Measurements from ENCODE around the gene ZNF516.

The ZNF516 gene

DNA sequence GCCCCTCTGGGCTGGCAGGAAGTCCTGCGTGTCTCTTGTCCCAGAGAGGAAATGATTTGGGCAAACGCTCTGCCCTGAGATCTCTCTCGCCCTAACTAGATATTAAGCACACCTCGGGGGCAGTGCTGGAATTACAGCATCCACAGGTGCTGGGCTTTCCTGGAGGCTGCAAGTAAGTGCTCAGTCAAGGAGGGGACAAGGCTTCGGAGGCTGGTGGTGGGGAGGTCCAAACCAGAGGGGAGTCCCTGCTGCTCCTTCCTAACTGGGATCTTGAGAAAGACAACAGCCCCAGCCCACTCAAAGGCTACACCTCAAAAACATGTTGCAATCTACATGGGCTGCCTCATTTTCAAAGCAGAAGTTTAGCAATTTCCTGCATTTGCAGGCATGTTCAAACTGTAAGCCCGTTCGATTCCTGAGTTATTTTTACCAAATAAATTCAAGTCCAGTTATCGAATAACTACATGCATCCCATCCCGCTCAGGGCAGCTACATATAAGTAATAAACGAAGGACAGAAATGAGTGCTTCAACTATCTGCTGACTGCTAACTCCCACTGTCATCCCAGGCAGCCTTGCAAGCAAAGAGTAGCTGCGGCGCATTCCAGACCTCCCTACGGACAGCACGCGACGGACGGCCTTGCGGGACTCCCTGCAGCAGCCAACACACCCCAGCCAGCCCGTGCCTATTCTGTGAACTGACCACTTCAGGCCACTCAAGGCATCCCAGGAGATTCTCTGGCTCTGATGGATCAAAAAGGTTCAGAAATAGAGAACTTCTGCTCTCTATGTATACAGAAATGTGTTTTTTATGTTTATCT, 27.5 kb downstream of the ZNF516 start:
- no peak for DNase-seq (ENCODE audit: low read depth)

DNA sequence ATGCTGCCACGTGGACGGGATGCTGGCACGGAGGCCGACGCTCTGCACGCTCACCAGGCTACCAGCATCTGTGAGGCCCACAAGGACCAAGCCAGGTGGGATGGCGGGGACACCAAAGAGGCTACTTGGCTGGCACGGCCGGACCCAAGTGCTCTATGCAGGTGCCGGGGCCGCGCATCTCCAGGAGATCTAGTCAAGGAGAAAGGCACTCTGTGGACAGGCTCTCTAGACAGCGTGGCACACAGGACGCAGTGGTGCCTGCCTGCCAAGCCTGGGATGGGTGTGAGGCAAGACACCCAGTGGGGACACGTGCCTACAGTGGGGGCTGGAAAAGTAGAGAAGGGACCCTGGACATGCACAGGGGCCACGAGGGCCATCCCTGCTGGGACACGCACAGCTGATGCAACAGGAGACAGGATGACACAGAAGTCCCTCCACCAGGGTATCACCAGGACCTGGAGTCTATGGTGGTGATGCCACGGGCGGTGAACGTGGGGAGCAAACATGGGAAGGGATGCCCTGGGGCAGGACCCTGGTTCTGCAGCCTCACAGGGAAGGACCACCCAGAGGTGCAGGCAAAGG, 28.5 kb downstream of the ZNF516 start:
- DNase-seq (ENCODE audit: low read depth), result no peak

DNA sequence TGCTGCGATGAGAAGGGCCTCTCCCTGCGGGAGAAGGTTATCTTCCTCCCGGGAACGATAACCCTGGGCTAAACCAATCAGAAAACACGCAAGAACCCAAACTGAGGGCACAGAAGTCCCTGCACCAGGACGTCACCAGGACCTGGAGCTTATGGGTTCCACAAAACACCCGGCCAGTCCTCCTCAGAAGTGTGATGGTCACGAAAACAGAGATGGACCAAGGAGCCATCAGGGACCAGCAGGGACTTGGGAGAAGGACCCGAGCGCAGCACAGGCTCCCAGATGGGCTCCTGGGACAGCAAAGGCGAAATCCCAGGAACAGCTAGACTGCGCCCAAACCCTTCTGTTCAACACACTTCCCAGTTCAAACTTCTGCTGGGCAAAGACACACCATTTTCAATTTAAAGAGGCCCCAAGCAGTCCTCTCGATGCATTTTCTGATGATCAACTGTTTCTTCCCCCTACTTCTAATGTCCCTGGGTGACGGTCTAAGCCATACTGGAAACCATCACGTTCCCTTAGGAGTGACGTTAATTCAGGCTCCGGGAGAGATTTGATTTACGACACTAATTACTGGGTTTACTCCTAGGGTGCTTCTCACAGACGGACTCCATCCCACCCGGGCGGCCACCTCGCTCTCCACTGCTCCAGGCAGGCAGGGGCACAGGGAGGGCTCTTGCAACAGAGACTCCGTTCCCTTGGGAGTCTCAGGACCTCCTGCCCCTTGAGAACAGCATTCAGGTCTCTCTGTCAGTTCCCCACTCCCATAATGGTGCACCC, 29.2 kb downstream of the ZNF516 start:
- DNase-seq (ENCODE audit: low read depth), result no peak

DNA sequence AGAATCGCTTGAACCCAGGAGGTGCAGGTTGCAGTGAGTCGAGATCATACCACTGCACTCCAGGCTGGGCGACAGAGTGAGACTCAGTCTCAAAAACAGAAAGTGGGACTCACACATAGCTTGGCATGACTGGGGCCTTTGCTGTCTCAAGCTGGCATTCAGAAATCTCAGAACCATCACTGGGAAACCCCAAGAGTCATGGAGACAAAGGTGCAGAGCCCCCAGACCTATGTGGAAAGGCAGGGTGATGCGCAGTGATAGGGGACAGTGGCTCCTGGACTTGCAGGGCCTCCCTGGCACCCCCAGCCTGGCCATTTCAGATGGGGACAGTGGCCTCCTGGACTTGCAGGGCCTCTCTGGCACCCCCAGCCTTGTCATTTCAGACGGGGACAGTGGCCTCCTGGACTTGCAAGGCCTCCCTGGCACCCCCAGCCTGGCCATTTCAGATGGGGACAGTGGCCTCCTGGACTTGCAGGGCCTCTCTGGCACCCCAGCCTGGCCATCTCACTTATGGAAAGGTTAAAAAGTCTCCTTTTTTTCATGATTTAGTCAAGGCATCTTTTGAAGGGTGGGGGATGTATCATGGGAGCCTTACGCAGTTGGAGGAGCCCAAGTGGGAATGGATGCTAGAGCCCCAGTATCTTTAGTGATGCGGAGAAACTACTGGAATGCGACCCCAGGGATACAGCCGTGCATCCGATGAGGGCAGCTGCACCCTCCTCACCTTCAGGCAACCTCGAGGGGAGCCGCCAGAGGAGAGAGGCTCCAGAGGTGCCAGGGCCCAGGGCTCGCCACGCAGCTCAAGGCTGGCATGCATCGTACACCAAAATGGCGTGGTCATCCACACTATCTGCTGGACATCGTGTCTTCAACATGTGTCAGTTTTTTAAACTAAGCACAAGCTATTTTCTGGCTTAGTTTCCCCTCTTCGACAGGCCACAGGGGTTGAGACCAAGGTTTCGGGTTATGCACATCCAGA, 30.5 kb downstream of the ZNF516 start:
- DNase-seq (ENCODE audit: low read depth), result no peak

DNA sequence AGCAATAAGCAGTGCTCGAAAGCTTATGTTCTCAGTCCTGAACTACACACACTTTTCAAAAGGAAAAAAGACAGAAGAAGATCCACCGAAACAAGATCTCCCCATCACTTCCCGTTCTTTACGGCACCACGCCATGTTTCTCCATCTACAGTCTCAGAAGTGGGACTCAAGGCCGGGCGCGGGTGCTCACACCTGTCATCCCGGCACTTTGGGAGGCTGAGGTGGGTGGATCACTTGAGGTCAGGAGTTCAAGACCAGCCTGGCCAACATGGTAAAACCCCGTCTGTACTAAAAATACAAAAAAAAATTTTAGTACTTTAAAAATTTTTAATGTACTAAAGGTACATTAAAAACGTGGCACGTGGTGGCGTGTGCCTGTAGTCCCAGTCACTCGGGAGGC, 31.2 kb downstream of the ZNF516 start:
- no peak for DNase-seq (ENCODE audit: low read depth)

DNA sequence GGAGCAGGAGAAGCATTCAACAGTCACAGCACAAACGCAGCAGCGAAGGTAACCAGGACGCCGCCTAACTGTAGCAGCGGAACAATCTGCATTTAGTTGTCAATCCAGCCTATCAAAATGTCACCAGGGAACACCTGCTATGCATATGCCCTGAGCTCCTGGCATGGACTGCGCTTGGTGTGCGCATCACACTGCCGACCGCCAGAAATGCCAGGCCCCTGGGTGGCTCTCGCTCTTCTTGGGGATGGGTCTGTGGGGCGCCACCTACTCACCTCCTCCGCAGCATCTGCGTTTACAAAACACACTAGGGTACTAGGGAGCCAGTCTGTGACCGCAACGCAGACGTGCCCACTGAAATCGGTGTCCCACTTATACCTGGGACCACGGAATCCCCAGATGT, 31.7 kb downstream of the ZNF516 start:
- DNase-seq (ENCODE audit: low read depth), result no peak

DNA sequence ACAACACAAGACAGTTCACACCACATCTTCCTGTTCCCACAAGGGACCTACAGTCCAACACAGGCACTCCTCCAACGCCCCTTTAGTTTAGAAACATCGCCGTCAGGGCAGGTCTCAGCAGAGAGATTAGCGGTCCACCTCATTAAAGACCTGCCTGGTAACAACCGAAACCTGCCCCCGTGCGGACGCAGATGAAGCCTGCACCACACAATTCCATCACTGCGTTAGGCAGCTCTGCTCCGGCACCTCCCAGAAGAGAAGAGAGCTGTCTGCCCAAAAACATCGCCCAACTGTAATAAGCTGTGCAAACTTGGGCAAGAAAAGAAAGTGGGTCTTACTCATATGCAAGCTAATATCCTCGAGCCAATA, 32.7 kb downstream of the ZNF516 start:
- DNase-seq (ENCODE audit: low read depth), result no peak

DNA sequence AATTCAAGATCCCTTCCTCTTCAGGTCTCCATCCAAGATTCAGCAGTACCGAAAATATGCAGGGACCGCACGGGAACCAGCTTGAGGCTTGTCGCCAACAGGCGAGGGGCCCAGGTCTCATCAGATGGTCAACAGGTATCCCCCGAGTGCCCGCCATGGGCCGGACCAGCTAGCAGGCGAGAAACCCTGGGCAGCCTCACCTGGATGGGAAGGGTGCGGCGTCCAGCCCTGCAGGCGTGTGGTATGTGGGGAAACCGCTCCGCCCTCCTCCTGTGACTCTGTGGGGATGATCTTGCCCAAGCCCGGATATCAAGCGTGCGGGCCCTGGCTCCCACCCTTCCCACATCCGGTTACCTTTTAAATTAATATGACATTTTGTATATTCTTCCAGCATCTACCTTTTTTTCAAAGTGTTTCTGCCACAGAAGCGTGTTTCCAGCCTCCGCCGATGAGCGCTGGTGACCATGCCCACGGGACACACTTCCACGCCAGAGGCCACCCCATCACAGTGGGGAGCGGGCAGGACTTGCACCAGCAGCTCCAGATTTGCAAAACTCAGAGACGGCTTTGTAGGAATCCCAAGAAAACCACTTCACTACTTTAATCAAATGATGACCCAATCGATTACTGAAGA, 33.2 kb downstream of the ZNF516 start:
- no peak for DNase-seq (ENCODE audit: low read depth)

DNA sequence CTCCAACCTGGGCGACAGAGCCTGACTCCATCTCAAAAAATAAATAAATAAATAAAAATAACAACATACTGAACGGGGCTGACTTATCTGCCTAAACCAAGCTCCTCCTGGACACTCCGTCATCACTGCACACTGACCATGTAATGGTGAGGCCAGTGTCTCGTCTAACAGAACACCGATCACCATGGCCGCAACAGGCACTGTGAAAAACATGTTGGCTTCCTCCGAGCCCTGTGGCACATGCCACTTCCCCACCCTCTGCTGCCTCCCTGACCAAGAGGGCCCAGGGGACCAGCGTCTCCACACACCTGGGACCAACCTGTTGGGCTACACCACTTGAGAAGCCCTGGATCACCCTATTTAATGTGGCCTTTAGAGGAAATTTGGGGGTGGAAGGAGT, 33.9 kb downstream of the ZNF516 start:
- no peak for DNase-seq (ENCODE audit: low read depth)

DNA sequence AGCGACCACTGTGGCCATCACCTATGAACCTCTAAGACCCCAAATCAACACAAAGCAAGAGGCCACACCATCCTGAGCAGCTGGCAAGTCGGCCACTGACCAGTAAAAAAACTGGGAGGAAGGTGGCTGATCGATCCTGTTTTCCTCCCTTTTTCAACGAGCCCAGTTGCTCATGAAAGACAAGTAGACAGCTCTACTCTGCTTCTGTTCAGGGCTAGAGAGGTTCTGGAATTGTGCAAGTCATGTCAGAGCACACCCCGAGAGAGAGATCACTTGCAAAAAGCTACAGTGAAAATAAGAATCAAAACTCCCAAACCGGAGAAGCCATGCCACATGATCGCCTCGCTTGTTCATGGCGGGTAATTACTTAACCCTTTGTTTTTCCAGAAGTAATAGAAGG, 34.6 kb downstream of the ZNF516 start:
- no peak for DNase-seq (ENCODE audit: low read depth)

DNA sequence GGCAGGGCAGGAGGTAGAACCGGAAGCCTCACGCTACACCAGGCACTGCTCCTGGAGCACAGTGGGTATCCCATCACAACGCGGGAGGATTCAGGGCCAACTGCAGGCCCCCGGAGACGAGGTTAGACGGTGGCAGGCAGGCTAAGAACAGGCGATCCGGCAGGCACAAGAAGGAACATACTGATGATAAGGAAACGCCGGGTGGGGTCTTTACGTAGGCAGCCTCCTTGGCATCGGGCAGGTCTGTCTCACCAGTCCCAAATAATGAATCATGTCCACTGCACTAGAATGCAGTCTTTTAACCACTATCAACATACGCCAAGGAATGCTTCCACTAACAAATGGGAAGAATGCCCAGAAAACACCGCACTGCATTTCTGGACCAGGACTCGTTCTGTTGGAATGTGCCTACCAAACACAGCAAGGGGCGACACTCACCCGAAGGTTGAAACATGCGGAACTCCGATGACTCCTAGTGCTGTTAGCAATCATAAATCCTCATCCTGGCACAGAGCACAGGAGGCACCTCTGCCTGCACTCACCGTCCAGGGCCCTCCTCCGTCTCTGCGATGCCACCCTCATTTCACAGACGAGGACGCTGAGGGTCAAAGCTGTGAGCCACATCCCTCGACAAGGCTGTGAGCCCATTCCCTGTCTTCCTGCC, 35.2 kb downstream of the ZNF516 start:
- no peak for DNase-seq (ENCODE audit: low read depth)

DNA sequence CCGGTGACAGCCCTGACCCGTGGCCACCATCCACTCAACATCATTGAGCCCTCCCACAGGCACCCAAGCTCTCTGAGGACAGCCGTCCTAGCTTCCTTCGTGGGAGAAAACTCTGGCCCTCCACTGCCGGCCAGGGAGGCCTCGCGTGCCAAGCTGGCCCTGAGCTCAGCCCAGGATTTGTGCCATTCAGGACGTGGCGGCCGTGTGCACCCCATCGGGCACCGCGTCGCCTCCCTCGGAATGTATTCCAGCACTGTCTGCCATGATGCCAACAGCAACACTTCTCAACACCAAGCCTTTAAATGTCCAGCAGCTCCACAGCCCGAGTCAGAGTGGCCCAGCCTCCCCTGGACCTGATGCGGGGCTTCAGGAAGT, 35.7 kb downstream of the ZNF516 start:
- no peak for DNase-seq (ENCODE audit: low read depth)

DNA sequence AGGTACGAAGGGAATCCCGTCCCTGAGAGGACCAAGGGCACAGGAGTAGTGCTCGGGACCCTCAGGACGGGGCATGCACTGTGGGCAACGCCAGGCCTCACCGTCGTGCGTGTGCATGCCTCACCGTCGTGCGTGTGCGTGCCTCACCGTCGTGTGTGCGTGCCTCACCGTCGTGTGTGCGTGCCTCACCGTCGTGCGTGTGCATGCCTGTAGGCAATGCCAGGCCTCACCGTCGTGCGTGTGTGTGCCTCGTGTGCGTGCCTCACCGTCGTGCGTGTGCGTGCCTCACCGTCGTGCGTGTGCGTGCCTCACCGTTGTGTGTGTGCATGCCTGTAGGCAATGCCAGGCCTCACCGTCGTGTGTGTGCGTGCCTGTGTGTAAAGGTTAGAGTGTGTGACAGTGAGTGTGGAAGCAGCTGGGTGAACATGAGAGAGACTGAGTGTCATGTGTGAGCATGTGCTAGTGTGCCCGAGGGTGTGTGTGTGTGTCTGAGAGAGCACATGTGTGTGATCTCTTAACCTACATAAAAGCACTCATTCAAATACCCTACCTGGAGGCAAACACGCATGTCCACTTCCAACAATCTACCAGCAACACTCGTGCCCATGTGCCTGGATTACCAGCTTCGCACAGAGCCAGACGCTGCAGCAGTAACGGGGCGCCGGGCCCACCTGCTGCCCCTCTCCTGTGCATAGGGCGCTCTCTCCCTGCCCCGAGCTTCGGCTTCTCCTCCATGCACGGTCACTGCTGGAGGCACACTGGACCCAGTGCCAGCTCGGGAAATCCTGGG, 36.3 kb downstream of the ZNF516 start:
- DNase-seq (ENCODE audit: low read depth), result no peak

DNA sequence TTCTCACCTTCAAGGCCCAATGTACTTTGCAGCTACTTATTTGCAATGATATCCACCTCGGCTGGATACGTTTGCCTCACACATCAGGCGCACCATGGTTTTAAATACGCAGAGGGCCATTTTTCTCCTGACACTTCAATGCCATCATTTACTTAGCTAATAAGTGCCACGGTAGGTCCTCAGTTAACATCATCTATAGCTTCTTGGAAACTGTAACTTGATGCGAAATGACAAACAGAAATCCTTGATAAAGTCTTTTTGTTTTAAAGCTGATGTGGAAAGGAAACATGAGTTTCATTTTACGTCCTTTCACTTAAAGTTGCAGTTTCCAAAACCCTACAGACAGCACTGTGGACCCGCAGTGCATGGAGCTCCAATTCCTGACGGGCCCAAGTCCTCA, 37.1 kb downstream of the ZNF516 start:
- DNase-seq (ENCODE audit: low read depth), result no peak

DNA sequence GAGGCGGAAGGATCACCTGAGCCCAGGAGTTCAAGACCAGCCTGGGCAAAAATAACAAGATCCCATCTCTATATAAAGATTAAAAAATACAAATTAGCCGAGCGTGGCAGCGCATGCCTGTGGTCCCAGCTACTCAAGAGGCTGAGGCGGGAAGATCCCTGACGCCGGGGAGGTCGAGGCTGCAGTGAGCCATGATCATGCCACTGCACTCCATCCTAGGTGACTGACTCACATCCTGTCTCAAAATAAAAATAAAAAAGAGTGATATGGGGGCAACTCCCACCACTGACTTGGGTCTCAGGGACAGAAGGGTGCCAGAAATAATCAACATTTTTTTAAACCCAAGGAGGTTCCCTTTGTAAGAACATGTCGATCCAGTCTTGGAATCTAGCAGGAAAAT, 37.6 kb downstream of the ZNF516 start:
- DNase-seq (ENCODE audit: low read depth), result no peak

DNA sequence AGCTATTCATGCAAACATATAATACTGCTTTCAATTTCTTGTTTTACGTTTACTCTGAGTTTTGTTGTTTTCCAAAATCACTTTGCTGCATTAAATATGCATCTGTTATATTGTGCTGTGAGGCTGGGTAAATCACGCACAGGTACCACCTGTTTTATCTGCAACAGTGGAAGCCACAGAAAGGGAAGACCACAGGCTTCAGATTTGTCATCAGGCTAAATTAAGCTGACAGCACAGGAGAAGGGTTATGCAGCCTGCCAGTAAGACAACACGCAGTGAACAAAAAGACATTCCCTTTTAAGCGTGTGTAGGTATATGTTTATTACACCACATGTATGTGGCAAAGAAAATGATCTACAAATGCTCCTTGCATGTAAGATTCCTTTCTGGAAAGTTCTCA, 38.2 kb downstream of the ZNF516 start:
- DNase-seq (ENCODE audit: low read depth), result no peak

DNA sequence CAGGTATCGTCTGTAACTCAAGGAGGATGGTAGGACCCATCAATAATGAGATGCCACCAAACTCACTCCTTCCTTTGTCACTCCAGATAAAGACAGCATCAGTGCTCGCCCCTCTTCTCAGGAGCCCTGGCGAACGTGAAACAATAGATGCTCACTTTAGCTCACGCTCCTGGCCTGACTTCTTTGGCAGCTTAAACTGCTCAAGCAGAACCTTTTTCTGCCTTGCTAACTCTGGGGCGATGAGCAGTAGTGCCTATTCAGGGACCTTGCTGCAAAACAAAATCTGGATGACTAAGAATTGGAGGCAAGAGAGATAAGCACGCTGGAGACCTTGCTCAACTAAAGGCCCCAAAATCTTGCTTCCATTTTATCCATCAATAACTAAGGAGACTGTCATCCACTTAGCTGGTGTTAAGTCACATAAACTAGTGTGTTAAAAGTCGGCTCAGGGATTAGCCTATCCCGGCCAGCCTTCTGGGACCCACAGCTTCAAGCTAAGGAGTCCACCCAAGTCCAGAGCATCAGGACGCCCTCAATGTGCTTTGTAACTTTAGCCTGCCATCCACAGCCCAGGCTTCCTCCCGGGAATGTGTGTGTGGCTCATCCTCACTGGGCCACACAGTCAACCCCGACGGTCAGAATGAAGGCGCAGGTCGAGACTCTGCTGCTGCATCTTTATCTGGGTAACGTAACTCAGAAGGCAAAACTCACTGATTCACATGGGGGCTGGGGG, 38.9 kb downstream of the ZNF516 start:
- no peak for DNase-seq (ENCODE audit: low read depth)

DNA sequence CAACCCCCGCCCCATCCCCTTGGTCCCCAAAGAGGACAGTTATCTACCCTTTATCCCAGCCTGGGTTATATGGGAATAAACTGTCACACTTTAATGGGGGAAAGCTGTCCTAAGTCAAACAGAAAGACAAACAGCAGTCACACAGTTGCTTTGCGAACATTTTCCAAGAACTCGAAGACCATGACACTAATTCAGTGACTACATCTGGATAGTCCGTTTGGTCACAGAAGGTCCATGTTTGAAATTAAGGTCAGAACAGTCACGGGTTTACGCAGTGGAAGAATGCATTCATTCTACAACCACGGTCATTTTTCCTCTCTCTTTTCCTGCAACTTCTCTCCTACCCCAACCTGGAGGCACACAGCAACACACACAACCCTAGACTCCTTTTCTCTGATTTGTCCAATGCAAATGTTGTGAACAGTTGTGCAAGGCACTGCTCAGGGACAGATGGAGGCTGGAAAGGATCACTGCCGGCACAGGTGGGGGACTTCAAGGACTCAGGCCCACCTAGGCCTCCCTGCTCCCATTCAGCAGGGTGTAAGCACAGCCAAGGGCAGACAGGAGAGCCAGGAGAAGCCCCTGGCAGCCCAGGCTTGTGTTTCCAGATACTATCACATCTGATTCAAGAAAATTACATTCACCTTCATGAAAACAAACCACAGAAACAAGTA, 39.9 kb downstream of the ZNF516 start:
- DNase-seq (ENCODE audit: low read depth), result no peak

DNA sequence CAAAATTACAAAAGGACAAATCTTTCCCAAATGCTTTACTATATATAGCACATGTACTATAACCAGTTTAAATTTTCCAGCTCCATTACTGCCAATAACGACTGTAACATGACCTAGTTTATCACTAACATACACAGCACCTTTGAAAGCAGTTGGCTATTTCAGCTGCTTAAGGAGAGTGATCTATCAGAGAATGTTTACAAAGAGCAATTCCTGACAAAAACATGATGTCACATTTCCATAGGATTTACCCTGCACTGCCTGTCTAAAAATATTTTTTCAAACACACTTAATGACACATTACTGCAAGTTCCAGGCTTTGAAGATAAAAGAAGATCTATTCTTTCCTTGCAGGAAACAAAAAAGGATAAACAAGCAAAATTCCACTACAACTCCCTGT, 40.6 kb downstream of the ZNF516 start:
- no peak for DNase-seq (ENCODE audit: low read depth)
